TTC549 (cell line): ENCODE results near the gene ZNF425.
"Not testable (repeated sequence)": the region's sequence is repeated elsewhere in the genome, so short reads cannot be mapped to it uniquely, and the experiment has no call there.

Source experiments
- FAIRE-seq: peaks from 2 replicates; lab custom pipeline; 2012; peaks lifted over from hg19 to GRCh38; lab: Jason Lieb, UNC

ZNF425 gene

DNA sequence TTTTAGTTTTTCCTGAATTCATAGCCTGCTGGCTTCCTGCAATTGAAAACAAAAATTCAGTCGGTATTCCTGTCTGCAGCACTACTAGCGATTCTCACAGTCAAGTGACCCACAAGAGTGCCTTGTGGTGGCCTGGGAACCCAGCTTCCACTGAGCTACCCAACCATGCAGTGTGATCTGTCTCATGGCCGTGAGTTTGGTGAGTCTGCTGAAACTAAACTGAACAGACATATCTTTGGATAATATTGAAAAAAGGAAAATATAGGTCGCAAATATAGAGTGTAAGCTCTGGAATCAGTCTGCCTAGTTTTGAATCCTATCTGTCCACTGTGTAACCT lies 53.7 kb downstream of the ZNF425 start:
- FAIRE-seq = no peak

DNA sequence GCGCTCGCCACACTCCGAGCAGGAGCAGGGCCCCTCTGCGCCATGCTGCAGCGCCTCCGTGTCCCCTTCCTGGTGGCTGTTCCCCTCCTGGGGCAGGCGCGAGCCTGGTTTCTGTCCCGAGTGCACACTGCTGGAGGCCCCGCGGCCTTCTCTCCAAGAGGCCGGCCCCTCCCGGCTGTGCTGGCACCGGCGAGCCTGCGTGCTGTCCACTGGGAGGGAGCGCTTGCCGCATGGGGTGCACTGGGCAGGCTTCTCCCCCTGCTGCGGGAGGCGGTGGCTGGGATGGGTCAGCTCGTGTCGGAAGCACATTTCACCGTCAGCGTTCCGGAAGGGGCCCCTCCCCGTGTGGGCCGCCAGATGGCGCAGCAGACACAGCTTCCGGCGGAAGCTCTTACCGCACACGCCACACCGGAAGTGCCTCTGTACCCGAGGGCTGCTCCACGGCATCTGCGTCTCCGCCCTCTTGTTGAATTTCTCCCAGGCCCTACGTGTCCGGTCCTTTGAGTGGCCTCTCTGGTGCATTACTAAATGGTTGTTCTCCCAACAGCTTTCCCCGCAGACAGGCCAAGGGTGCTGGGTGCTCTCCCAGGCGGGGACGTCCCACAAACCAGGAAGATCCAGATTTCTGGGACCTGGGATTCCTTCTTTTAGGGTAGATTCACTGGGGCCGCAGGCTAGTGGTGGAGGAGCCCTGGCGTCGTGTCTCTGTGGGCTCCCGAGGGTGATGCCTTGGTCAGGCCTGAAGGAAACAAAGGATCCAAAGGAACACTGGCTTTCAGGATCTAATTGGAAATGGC lies 54.3 kb downstream of the ZNF425 start:
- no peak for FAIRE-seq

DNA sequence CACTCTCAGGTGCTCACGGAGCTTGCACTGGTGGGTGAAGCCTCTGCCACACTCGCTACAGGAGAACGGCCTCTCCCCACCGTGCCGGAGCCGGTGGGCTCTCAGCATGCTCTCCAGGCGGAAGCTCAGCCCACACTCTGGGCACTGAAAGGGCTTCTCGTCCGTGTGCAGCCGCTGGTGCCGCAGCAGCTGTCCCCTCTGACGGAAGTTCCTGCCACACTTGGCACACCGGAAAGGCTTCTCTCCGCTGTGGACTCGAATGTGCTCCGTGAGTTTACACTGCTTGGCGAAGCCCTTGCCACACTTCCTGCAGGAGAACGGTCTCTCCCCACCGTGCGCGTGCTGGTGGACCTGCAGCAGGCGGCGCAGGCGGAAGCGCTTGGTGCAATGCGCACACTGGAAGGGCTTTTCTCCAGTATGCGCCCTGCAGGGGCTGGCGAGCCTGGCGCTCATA lies 54.9 kb downstream of the ZNF425 start:
- FAIRE-seq = no peak

DNA sequence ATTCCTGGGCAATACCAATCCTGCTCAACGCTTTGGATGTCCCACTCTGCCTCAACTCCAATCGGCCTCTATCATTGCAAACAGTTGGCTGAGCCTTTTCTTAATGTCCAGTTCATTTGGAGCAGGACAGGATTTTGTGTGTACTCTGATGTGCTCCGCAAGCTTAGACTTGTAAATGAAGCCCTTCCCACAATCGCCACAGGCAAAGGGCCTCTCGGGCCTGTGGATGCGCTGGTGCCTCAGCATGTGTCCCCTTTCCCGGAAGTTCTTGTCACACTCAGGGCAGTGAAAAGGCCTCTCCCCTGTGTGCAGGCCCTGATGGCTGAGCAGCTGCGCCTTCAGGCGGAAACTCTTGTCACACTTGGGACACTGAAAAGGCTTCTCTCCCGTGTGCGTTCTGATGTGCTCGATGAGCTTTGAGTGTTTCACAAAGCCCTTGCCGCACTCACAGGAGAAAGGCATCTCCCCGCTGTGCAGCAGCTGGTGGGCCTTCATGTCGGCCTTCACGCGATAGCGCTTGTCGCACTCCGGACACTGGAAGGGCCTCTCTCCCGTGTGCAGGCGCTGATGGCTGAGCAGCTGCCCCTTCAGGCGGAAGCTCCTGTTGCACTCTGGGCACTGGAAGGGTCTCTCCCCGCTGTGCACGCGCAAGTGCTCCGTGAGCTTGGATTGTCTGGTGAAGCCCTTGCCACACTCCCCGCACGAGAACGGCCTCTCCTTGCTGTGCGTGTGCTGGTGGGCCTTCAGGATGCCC lies 55.6 kb downstream of the ZNF425 start:
- FAIRE-seq = no peak

DNA sequence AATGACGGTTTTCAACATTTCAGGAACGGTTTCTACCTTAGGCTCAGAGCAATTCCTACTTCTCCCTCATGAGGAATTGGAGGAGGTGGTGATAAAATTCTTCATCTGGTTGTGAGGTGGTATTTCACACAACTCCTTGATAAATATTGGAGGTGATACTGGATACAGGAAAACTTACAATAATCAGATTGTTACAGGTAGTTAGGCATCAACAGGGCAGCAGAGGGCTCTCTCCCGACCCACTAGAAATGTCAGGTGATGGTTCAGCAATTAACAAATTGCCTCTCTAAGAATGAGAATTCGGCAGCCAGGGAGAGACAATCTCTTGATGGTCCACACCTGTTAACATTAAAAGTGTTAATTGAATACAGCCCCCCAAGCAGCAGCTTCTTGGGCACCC lies 58.3 kb downstream of the ZNF425 start:
- FAIRE-seq = no peak

DNA sequence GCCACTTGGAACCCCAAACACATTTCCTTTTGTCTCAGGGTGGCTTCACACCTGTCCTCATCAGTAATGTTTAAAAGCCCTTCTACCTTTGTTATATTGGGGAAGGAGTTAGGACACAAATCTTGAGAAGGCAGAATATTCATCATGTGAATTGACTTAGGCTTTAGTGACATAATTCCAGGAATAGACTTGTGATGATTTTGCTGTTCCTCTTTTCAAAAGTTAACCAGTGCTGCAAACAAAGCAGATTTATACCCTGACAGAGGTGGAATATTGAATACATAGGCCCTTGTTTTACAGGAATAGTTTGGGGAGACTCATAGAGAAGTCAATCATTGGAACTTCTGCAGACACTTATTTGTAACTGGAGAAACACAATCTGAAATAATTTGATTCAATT lies 62.6 kb downstream of the ZNF425 start:
- no peak for FAIRE-seq

DNA sequence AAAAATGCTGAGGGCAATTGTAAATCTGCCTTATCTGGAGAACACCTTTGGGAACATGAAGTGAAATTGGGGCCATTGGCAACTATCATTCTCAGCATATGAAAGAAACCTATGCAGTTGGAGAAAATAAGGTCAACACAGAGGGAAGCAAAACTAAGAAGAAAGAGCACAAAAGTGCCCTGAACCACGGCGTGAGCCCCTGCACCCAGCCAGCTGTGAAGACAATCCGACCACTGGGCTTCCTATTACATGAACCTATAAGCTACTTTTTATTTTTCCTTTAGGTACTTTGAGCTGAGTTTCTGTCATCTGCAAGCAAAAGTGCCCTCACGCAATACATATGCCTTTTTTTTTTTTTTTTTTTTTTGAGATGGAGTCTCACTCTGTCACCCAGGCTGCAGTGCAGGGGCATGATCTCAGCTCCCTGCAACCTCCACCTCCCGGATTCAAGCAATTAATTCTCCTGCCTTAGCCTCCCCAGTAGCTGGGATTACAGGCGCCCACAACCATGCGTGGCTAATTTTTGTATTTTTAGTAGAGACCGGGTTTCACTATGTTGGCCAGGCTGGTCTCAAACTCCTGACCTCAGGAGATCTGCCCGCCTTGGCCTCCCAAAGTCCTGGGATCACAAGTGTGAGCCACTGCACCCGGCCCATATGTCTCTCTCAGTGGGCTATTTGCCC lies 63.8 kb downstream of the ZNF425 start:
- not testable (repeated sequence) for FAIRE-seq

DNA sequence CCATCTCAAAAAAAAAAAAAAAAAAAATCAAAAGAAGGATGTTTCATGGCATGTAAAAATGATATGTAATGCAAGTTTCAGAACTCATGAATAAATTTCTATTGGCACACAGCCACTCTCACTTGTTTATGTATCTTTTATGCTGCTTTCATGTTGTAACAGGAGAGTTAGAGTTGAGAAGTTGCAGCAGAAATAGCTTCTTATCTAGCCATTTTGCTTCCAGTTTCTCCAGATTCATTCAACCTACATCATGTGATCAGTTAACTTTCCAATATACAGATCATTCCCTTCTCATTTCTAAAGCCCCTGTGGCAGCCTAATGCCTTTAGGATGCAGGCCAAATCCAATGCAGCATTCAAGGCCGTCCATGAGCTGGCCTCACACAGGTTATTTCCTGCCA lies 66.0 kb downstream of the ZNF425 start:
- FAIRE-seq = no peak

DNA sequence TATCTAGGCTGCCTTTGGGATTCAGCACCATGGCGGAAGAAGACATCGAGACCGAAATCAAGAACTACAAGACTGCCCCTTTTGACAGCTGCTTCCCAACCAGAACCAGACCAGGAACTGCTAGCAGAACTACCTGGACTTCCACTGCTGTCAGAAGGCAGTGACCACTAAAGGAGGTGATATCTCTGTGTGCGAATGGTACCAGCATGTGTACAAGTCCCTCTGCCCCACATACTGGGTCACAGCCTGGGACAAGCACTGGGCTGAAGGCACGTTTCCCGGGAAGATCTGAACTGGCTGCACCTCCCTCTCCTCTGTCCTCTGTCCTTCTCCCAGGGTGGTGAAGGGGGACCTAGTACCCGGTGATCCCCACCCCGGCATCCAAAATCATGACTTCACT lies 72.2 kb downstream of the ZNF425 start:
- no peak for FAIRE-seq

DNA sequence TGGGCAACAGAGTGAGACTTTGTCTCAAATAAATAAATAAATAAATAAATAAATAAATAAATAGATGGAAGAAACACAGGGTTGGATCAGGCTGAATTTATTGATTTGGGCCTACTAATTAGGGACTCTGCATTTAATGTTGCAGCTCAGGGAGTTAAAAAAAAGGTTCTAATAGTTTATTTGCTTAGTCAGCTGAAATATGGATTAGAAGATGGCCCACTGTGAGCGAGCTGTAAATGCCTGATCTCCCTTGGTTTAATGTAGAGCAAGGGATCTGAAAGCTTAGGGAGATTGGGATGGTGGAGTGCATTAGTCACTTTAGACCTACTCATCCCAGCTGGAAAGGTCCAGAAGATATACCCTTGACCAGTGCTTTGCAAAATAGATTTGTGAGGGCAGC lies 72.7 kb downstream of the ZNF425 start:
- FAIRE-seq = no peak
